Measurements from ENCODE around the gene ZNF225. TPM values are rescaled to one million over a fixed set of nuclear protein-coding genes. Genes with fewer than 3 reads are reported as not detected.

Gene ZNF225
- total and polyA plus RNA-seq, 9 of the 15 experiments (the other 6 are each of a cell fraction or from before 2014, with no cell fraction given), result 1.4 to 4.2 (median 2.2) TPM

GRCh38 chr19:44093931-44094765, 19.1 kb upstream of the ZNF225 start, which contains the start of gene ZNF224 (continued):
- TF ChIP-seq CGGBP1 (CRISPR knock-in tag; IDR thresholded peaks at IDR 0.05) (no peak), ELF1 (tag; IDR thresholded peaks at IDR 0.05) (peak; percentile 92), RFX5 (IDR thresholded peaks at IDR 0.05; ENCODE audit: low read depth, low read length) (no peak), ZNF77 (CRISPR knock-in tag; IDR thresholded peaks at IDR 0.05) (no peak), ZZZ3 (IDR thresholded peaks at IDR 0.05) (no peak), ZNF165 (CRISPR knock-in tag; IDR thresholded peaks at IDR 0.05; ENCODE audit: borderline replicate concordance) (no peak), MEF2D (tag; conservative IDR thresholded peaks at IDR 0.05; ENCODE audit: low read depth) (no peak), POU5F1 (IDR thresholded peaks at IDR 0.05; ENCODE audit: borderline replicate concordance, low read depth, low read length, partially characterized antibody) (peak; percentile 72), ZBED1 (IDR thresholded peaks at IDR 0.05) (no peak), ELF4 (CRISPR knock-in tag; IDR thresholded peaks at IDR 0.05) (no peak), CSDE1 (IDR thresholded peaks at IDR 0.05) (no peak), ZKSCAN1 (IDR thresholded peaks at IDR 0.05; ENCODE audit: low read depth, low read length) (no peak), SMARCB1 (IDR thresholded peaks at IDR 0.05; ENCODE audit: insufficient read length, low read depth) (no peak), MCM3 (IDR thresholded peaks at IDR 0.05) (no peak), IFI16 (CRISPR knock-in tag; IDR thresholded peaks at IDR 0.05) (no peak), PHTF2 (CRISPR knock-in tag; IDR thresholded peaks at IDR 0.05) (no peak), GTF3C2 (IDR thresholded peaks at IDR 0.05; ENCODE audit: borderline replicate concordance, extremely low read depth, insufficient read length) (no peak), RBM39 (optimal IDR thresholded peaks at IDR 0.05; ENCODE audit: low read depth, low read length) (no peak), RB1 (IDR thresholded peaks at IDR 0.05; ENCODE audit: low read depth) (no peak), NCOA2 (IDR thresholded peaks at IDR 0.05; ENCODE audit: partially characterized antibody in 2 of 2) (no peak), ZNF699 (CRISPR knock-in tag; IDR thresholded peaks at IDR 0.05; ENCODE audit: insufficient replicate concordance) (no peak), FOXK2 (conservative IDR thresholded peaks at IDR 0.05 in 1 of 2, IDR thresholded peaks at IDR 0.05 in 1 of 2; ENCODE audit: low read depth in 2 of 2) (peak in 1 of 2 experiments; percentile 33; a peak in 2 of 4 replicates), TFAM (CRISPR knock-in tag; conservative IDR thresholded peaks at IDR 0.05) (no peak), XRCC5 (IDR thresholded peaks at IDR 0.05; ENCODE audit: low read depth, low read length) (no peak)

Measured in K562 (cell line).